H7 (cell line): ENCODE measurements around the gene PAX5. TPM values are rescaled to one million over a fixed set of nuclear protein-coding genes. Genes with fewer than 3 reads are reported as not detected.

Experiments used
- DNase-seq: peaks from one replicate; pipeline ENCODE4 v3.0.0; 2012
- H3K27me3 ChIP-seq: 2 replicates; pipeline ENCODE4 v1.6.0; 2011; ENCODE audit warnings: mild to moderate bottlenecking, low read length; ENCODE audit not compliant: control insufficient read depth, insufficient read depth
- H3K36me3 ChIP-seq: replicated peaks from 2 replicates; pipeline ENCODE4 v1.5.1; 2011; ENCODE audit warnings: low read length; ENCODE audit not compliant: control insufficient read depth, insufficient read depth
- H3K4me3 ChIP-seq: 2 replicates; pipeline ENCODE4 v1.5.1; 2011; ENCODE audit warnings: low read depth, mild to moderate bottlenecking, control low read depth, low read length, moderate library complexity; ENCODE audit not compliant: insufficient read depth
- total RNA-seq: library from RNA; depleted of rRNA; stranded (reverse); fragments of >200 nt; shearing (Covaris generic); gene quantifications from 2 replicates; pipeline ENCODE4 v1.2.3, GENCODE V29; 2014

Gene PAX5
- total RNA-seq, 1 experiment from 2014 or later = 1.7 TPM

DNA sequence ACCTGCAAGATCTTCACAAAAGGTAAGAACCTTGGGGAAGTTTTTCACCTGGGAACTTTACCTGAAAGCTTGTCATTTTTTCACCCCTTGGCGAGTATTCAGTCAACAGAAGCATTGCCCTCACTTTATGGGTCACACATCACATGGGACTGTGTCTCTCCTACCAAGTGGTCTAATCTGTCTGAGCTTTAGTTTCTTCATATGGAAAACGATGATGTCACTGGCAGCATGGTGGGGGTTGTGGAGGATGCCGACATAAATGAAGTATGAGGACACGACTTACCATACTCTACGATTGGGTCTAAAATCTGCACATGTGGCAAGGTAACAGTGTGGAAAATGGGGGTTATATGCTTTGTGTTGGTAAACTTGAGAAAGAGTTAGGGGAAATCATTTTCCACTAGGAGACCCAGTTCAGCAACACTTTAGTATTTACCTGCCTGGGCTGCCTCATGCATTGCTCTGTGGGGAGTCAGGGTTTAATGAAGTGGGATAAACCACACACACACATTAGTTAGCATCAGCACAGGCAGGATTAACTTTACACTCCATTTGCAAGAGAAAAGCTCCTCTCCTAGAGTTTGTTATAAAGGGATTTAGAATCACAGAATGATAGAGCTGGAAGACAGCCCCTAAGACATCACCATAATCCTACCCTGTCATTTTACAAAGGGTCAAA lies 19.8 kb upstream of the PAX5 start:
- no peaks in the 10 kb centered on the region for H3K36me3 ChIP-seq
- no peak for DNase-seq
- H3K27me3 ChIP-seq = no peaks in the 10 kb centered on the region; the same call in 1 of the 2 replicates
- H3K4me3 ChIP-seq = no peak overlapping the region

DNA sequence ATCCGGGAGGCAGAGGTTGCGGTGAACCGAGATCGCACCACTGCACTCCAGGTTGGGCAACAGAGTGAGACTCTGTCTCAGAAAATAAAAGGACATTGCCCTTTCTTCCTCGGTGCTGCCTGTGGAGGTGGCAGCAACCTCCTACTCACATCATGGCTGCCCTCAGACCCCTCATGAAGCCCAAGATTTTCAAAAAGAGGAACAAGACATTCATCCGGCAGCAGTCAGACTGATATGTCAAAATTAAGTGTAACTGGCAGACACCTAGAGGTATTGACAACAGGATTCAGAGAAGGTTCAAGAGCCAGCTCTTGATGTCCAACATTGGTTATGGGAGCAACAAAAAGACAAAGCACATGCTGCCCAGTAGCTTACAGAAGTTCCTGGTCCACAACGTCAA lies 12.6 kb upstream of the PAX5 start:
- no peak for DNase-seq
- Histone ChIP-seq H3K4me3 (no peak overlapping the region), H3K27me3 (no peaks in the 10 kb centered on the region; the same call in 1 of the 2 replicates), H3K36me3 (no peaks in the 10 kb centered on the region)

DNA sequence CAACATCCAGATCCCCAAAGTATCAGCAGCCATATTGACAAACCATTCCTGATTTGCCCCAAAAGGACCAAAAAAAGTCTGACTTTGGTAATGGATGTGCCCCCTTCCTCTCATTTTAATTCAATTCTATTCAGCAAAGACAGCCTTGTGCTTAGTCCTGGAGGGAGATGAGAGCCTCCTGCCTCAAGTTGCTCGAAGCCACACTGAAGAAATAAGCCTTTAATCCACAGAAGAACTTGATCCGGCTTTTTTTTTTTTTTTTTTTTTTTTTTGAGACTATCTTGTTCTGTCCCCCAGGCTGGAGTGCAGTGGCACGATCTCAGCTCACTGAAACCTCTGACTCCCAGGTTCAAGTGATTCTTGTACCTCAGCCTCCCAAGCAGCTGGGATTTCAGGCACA lies 8.4 kb upstream of the PAX5 start:
- Histone ChIP-seq H3K4me3 (no peak overlapping the region), H3K36me3 (no peaks in the 10 kb centered on the region), H3K27me3 (peaks cover 27% of the 10 kb centered on the region)
- no peak for DNase-seq

DNA sequence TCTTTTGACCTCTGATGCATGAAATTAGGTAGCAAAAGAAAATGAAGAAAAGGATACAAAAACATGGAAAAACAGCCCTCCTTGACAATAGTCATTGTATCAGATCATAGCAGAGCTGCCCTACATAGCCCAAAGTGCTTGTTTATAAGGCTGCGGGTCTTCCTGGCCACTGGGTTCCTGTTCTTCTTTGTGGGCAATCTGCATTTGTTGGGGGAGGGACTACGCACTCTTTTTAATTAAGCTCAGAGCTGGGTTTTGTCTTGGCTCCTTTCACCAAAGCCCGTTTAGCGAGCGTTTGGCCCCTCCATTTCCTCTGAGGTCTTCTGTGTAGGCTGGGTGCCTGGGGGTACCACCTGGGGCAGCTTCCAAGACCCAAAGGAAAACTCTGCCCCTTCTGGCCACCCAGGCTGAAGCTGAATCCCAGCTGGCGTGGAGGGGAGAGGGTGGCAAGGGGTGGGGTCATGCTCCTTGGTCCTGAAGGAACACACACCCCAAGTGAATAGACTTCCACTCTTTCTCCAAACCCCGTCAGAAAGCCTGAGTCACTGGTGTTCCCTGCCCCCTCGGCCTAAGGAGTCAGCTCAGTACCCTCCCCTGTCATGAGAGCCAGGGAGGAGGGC lies 6.5 kb upstream of the PAX5 start:
- no peaks in the 10 kb centered on the region for H3K36me3 ChIP-seq
- DNase-seq = no peak
- no peak overlapping the region for H3K4me3 ChIP-seq
- peaks cover 45% of the 10 kb centered on the region for H3K27me3 ChIP-seq

DNA sequence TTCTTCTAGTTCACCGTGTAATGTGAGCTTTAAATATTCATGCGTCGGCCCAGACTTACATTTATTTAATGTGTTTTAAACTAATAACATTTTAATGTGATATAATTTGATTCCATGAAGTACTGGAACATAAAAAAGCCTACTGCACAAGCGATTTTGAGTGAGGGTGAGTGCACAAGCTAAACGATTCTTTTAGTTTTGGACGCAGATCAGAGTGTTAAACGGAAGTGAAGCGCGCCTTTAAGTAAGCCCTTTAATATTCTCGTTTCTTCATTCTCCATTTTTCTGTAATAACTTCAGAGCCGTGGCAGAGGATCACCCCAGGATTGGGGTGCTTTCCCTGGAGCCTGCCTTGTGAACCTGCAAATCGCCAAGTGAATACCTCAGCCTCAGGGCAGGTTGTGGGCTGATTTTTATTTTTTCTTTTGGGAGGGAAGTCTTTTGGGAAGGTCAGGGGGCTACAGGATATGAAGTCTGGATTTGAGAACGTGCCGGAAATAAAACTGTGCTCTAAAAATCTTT lies 4.9 kb upstream of the PAX5 start:
- DNase-seq = no peak
- peaks cover 61% of the 10 kb centered on the region for H3K27me3 ChIP-seq

DNA sequence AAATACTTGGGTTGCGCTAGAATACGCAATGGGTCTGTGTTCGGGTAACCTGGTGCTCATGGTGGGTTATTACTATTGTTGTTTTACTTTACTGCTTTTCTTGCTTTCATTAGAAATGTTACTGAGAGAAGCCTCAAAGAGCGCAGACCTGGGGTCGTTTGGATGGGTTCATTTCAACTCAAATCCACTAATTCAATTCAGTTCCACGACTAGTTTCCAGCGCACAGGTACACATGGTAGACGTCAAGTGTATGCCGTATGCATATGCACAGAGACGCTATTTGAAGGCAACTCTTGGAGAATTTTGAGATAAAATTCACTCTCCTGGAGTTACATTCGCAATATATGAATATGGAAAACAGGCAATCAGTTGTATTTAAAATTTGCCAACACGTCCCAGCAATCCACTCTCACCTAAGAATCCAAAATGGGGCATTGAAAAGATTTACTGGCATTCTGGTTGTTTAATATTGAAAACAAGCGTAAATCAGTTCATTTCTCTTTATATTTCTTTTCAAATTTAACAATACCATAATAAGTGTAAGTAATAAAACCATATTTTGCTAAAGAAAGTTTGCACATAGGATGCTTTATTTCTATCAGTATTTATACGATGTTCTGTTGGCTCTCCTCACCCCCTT lies 4.4 kb upstream of the PAX5 start:
- peaks cover 67% of the 10 kb centered on the region for H3K27me3 ChIP-seq

More for the DNA sequence above, 4.9 kb upstream of the PAX5 start:
- no peak overlapping the region for H3K4me3 ChIP-seq
- H3K36me3 ChIP-seq = no peaks in the 10 kb centered on the region

DNA sequence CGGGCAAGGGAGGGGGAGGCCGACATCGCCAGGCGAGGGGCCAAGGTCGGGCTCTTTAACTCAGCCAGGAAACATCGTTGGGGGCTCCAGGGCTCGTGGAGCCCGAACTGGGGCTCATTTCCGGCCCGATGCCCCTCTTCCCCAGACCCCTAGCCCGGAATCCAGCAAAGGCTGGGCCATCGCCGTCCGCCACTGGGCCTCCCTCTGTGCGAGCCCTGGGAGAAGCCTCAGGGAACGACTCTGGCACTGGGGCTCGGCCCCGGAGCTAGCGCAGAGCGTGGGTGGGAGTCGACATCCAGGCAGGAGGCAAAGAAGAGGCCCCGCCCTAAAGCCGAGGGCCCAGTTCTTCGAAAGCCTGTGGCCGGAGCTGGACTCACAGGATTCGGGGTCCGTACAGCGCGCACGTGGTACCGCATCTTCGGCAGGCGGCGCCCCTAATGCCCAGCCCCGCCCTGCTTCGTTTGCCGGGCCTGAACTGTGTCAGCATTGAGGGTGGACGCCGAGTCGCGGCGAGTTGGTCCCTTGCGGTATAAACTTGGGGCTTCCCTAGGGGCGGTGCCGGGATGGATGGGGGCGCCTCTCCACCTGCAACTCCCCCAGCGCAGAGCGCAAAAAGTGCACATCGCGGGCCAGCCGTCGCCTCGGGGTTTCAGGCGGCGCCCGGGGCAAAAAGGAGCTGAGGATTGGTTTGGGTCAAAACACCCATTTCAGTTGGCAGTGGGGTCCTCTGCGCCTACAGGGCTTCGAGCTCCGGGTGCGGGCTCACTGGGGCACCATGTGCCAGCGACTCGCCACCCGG lies 3.6 kb upstream of the PAX5 start:
- no peaks in the 10 kb centered on the region for H3K36me3 ChIP-seq
- peaks cover 74% of the 10 kb centered on the region for H3K27me3 ChIP-seq
- DNase-seq = peak; percentile 77
- H3K4me3 ChIP-seq = peak overlapping the region; percentile 49

More for the DNA sequence above, 4.4 kb upstream of the PAX5 start:
- Histone ChIP-seq H3K36me3 (no peaks in the 10 kb centered on the region), H3K4me3 (peak overlapping the region; percentile 49)
- DNase-seq = no peak

DNA sequence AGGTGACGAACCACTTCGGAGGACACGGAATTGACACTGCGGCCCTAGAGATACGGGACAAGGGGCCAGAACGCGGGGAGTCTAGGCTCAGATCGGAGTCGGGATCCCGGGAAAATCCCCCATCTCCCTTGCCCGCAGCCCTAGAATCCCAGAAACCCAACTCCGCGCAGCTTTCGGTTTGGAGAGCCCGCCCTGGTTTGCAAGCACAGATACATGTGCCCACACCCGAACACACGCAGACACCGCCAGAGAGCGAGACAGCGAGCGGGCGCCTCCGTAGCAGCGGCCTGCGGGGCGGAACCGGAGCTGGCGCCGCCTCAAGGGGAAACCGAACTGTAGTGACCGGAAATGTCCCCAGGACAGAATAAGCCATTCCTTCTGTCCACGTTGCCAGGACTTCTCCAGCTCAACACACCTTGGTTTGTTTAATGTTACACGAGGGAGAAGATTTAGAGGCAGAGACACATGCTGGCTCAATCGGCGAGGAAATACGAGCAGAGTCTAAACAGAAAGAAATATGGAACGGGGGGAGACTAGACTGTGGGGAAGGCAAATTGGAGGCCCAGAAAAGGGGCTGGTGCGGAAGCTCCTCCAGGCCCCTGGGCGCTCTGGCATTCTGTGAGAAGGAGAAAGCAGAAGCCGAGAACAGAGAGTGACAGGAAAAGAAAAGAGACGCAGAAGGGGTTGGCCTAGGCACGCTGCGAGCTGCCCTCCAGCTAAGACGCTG lies 2.9 kb upstream of the PAX5 start:
- Histone ChIP-seq H3K27me3 (peaks cover 82% of the 10 kb centered on the region), H3K4me3 (peak overlapping the region; percentile 49), H3K36me3 (no peaks in the 10 kb centered on the region)
- peak; percentile 78 for DNase-seq

DNA sequence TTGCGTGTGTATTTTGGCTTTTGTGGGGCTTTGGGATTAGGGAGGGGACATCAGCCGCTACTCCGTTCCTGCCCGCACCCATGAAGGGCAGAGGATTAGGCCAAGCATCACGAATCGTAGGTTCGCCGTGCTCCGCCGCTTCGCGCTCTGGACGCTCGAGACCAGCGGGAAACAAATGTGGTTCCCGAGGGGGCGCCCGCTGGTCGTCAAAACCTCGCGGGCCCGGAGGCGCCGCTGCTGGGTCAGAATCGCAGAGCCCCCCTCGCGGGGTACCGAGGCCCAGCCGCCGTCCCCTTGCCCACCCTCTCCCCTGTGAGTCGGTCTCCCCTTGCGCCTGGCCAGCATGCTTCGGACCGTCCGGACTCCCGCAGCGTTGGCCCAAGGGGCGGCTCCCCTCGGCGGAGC lies 2.3 kb upstream of the PAX5 start:
- peaks cover 86% of the 10 kb centered on the region for H3K27me3 ChIP-seq
- peak overlapping the region; percentile 49 for H3K4me3 ChIP-seq
- no peaks in the 10 kb centered on the region for H3K36me3 ChIP-seq
- DNase-seq = no peak

DNA sequence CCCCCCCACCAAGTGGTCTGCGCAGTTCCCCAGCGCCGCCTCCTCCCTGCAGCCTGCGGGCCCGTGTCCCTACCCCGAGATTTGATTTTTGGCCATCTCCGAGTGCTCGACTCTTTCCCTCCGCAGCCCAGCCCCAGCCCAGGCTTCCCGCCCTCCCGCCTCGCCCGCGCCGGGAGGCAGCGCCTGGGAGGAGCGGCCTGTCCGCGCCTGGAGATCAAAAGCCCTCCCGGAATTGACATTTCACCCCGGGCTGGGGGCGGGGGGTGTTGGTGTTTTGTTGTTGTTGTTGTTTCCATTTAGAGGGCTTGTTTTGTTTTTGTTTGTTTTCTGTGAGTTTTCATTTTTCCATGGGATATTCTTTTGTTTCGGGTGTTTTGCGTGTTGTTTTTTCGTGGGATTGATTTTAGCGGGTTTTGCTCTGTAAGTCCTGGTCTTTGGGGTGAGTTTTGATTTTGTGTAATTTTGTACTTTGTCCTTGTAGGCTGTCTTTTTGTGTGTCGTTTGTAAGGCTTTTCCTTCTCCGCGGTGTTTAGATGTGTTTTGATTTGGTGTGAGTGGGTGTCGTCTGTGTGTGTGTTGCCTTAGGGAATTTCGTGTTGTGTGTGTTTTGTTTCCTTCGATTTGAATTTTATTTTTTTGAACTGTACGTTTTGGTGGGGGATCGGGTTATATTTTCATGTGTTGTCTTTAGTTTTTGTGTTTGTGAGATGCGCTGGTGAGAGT lies 1.7 kb upstream of the PAX5 start:
- H3K4me3 ChIP-seq = peak overlapping the region; percentile 49
- no peak for DNase-seq
- peaks cover 90% of the 10 kb centered on the region for H3K27me3 ChIP-seq
- no peaks in the 10 kb centered on the region for H3K36me3 ChIP-seq

DNA sequence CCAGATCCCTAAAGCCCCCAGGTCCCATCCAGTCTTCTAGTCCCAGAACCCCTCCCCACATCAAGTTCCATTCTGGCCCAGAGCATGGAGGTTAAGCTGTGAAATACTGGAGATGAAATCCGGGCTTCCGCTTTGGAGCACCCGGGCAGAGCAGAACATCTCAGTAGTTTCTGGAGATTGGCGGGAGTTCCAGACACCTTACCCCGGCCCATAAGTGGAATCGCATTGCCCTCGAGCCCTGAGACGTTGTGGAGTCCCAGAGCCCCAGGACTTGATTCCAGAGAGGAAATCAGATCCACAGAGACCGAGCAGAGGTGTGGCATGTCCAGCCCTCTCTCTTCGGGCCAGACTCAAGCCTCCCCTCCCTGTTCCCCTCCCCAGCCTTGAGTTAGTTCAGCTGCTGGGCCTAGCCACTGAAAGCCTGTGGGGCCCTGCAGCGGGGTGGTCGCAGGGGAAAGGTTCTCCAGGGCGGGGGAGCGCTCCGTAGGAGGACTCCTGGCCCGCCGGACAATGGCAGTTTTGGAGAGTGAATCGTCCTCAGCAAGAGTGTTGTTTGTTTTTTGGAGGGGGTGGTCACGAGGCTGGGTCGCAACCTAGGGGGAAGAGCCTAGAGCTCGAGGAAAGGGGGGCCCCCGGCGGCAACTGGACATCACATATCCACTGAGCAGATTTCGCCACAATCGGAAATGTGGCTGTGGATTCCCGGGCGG lies 1.0 kb upstream of the PAX5 start:
- peak; percentile 83 for DNase-seq
- Histone ChIP-seq H3K4me3 (peak overlapping the region; percentile 42), H3K36me3 (no peaks in the 10 kb centered on the region), H3K27me3 (peaks cover 97% of the 10 kb centered on the region)

DNA sequence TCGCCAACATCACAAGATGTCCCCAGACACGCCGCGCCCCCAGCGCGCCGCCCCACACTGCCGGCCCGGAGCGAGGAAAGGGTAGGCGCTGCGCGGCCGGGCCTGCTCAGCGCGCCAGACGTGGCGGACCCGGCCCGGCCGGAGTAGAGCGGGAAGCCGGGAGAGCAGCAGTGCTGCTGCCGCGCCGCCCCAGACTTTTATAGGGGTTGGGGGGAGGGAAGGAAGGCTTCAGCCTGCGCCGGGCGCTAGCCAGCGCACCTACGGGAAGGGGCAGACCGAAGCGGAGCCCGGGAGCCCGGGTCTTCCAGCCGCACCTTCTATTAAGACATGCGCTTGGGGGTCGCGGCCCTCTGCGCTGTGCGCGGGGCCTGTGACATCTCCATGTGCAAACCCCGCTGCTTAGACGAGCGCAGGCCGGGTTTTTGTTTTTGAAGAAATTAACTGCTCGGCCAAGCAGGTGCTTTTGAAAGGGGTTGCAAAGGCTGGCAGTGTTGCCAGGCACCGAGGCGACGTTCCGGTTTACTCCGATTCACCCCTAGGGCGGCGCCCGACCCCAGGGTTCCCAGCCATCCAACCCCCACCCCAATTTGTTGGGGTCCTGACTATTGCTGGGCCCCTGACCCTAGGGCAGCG lies 353 bp upstream of the PAX5 start:
- peaks cover 100% of the 10 kb centered on the region for H3K27me3 ChIP-seq
- H3K36me3 ChIP-seq = no peaks in the 10 kb centered on the region
- DNase-seq = peak; percentile 92
- H3K4me3 ChIP-seq = peak overlapping the region; percentile 42
